HG03378 (cell line): ENCODE measurements around the gene ELMO1.

Source experiments
- ATAC-seq: cut with Tn5 transposase; IDR thresholded peaks from one replicate; pipeline ENCODE4 v1.9.1; 2021; ENCODE audit warnings: mild to moderate bottlenecking, moderate library complexity; ENCODE audit not compliant: unreplicated experiment

ELMO1 gene

DNA sequence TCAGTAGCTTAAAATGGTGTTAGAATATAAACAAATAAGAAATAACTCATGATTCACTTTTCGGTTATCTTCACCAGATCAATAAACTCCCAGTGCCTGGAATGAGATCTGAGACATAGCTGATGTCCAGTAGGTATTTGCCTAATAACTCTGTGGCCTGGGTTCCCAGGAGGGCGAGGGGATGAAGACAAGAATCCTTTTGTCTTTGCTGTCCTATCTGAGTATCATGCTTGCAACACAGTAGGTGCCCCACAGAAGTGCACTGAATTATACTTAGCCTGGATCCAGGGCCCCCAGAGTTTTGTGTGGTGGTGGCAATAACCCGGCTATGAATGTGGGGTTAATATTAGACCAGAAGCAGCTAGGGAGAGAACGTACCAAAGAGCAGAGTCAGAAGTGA, 374.3 kb downstream of the ELMO1 start:
- ATAC-seq, result no peak

- no peak for ATAC-seq
Observed at GRCh38 chr7:37071124-37071523, 377.5 kb downstream of the ELMO1 start.

- ATAC-seq, result no peak
Observed at GRCh38 chr7:37070471-37070870, 378.2 kb downstream of the ELMO1 start.

DNA sequence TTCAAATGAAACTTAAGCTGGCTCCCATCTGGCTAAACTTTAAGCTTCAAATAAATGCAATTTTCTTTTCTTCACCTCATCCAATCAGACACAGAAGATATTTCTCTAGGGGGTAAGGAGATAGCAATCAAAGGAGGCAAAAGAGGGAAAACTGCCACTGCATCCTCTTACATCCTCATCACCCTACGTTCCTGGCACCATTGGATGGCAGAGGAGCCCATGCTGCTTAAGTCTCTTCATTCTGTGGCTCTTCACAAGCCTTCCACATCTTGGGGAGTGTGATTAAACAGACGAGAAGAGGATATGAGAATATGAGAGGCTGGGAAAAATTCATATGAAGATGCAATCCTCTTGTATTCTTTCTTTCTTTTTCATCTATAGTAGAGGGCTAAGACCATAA, 378.6 kb downstream of the ELMO1 start:
- ATAC-seq, result no peak

DNA sequence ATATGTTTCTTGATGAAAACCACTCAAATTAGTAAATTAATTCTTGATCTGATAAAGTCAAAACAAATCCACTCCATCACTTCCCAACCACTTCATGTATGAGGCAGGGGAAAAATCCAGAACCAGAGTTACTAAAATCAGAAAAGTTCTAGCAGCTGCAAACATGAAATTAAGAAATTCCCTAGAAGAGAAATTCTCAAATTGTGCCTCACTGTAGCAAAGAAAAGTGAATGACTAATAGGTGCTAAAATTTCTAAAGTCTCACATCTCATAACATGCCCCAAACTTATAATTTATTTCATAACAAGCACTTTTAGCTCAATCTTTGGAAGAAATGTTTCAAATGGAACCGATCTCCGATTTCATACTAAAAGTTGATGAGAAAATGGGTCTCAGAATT, 379.3 kb downstream of the ELMO1 start:
- ATAC-seq, result no peak

DNA sequence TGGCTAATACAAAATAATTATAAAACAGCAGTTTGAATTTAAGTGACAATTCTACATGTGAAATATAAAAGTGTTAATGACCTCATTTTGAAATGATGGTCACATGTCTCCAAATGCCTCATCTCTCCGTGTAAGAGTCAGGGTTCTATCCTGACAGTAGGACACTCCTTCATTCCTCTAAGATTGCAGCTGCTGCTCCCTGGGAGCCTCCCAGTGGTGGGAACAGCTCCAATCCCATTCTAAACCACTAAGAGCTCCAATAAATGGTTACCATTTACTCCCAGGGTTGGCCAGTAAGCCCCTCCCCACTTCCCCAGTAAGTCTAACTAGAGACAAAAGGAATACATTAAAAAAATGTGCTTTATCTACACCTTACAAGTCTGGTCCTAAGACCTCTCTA, 379.8 kb downstream of the ELMO1 start:
- ATAC-seq, result no peak

GRCh38 chr7:37068038-37068437, 380.6 kb downstream of the ELMO1 start:
- no peak for ATAC-seq

DNA sequence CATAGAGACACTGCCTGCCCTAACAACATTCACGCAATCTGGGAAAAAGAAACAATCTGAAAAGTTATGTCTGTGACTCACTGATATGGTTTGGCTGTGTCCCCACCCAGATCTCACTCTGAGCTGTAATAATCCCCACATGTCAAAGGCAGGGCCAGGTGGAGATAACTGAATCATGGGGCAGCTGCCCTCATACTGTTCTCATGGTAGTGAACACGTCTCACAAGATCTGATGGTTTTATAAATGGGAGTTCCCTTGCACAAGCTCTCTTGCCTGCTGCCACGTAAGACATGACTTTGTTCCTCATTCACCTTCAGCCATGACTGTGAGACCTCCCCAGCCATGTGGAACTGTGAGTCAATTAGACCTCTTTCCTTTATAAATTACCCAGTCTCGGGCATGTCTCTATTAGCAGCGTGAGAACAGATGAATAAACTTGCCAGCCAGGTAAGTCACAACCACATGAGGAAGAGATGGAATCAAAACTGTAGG, 382.8 kb downstream of the ELMO1 start:
- peak; percentile 62 for ATAC-seq

DNA sequence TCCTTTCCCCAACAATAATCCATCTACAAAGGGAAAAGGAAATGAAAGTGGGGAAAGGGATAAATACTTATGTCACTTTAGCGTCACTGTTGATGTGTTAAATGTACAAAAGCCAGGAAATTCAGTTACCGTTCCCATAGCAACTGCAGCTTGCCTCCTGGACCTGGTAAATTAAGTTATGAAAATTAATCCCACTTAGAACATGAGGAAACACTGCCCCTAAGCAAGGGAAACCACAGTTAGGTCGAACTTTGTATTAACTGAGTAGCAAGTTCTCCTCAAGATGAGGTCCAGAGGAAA, 386.2 kb downstream of the ELMO1 start:
- no peak for ATAC-seq

DNA sequence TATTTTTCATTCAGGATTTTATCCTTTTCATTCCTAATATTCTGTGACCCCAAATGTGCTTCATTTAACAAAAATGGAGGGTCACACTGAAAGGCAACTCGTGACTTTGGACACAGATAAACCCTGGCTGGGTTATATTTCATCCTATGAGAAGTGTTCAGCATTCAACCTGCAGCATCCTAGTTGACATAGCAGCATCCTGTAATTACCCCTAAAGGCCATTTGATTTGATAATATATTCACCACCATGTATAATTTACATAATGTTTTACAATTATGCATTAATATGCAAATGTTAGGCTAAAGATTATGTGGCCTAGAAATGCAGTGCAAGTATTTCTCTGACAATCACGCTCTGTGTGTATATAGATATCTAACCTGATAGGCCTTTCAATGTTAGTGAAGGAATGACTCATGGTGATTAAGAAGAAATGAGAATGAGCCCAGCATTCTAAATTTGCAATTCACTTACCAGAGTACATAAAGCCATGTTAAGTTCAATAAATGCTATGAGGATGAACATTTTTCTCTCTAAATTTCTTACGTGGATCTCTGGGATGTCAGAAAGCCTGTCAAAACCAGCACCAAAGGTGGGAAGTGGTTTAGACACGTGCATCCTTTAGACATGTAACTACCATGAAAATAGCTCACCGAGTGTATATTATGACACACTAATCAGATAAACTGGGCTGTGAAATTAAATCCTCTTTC, 386.7 kb downstream of the ELMO1 start:
- no peak for ATAC-seq

GRCh38 chr7:37056234-37056912, 392.3 kb downstream of the ELMO1 start:
- no peak for ATAC-seq

GRCh38 chr7:37054624-37055241, 393.9 kb downstream of the ELMO1 start:
- no peak for ATAC-seq

DNA sequence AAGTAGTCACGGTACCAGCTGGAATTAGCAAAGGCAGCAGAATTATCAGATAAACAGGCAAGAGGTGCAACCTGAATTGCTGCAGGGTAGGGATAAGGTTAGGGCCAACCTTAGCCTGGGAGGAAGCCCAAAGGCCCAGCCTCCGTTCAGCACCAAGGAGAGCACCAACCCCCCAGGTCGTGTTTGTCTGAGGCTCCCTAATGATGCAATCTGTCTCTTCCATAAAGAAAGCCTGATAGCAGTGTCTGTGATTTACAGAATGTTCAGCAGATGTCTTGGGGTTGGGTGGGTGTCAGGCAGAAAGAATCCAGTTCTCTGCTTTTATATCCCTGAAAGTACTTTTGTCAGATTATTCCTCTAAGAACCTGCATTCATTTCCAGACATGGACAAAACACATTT, 396.0 kb downstream of the ELMO1 start:
- no peak for ATAC-seq

- no peak for ATAC-seq
Observed at GRCh38 chr7:37050801-37051200, 397.9 kb downstream of the ELMO1 start.

DNA sequence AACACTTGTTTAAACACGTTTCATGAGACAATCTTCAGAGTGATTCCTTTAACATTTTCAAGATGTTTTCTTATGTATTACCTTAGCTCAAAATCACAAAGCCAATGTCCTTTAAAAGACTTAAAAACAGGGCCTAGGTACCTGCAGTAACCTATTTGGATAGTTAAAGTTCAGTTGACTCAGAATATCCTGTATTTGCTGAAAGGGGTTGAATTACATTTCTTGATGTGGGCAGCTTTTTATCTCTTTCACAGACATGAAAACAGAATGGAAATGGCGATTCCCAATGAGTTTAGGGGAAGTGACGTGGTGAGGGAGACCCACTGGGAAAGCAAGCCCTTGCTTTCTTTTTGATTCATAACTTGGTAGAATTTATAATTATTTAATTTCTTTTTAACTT, 400.0 kb downstream of the ELMO1 start:
- ATAC-seq, result no peak

DNA sequence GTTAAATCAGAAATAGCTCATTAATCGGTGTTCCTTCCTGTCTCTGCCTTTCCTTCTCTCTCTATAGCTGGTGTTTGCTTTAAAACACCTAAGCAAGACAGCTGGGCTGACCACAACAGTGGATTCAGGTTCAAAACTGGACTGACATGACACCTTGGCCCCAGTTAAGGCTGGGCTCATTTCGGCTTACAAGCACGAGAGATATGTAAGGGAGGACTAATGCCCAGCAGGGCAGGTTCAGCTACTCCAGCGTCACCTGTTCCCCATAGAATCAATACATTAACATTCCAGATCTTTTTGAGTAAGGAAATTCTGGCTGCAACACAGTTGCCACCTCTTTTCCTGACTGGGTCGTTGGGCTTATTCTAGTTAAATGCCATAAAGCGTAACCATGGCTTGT, 401.4 kb downstream of the ELMO1 start:
- ATAC-seq, result no peak

GRCh38 chr7:37046531-37047079, 402.1 kb downstream of the ELMO1 start:
- ATAC-seq, result no peak

- ATAC-seq, result no peak
Observed at GRCh38 chr7:37045681-37046179, 402.9 kb downstream of the ELMO1 start.

DNA sequence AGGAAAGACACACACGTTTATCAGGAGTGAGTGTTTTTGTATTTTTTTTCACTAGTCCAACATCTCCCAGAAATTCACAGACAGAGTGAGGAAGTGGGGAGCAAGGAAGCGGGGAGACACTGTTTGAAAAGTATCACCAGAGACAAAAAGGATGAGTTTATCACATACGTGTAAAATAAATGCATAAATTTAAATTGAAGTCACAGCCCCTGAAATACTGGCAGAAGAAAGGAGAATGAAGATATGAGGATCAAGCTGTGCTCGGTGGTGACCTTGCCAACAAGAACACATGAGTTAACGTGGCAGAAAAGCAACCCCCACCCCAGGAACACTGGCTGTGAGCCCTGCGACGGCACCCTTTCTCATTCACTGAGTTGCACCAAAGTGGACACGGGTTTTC, 407.2 kb downstream of the ELMO1 start:
- ATAC-seq, result no peak

GRCh38 chr7:37040330-37040729, 408.3 kb downstream of the ELMO1 start:
- no peak for ATAC-seq

DNA sequence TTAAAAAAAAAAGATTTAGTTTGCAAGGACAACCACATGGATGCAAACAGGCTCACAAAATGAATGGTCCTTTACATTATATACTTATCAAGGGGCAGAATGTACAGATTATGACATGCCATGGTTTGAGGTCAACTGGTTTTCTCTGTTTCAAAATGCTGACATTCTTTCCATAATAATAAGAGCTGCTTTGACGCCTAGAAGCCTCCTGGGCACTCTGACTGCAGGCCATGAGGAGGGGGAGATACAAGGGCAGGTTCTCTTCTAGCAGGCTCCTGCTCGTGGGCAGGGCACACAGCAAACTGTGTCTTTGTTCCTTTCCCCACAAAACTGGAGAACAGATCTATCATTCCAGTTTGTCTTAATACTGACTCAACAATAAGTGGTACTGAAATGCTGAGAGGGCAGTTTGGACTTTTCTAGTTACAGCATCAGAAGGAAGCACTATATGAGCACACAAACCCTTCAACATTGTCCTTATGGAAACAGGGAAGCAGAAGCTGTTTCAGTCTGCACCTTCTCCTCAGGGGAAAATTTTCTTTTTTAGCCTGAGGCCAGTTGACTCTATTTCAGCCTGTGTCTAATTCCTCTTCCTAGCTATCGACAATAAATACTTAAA, 409.4 kb downstream of the ELMO1 start:
- ATAC-seq, result no peak
